MCF 10A (cell line): ENCODE measurements around the gene NELL1. TPM values are rescaled to one million over a fixed set of nuclear protein-coding genes. Genes with fewer than 3 reads are reported as not detected.

Experiments used
- BruUV-seq: library from RNA; stranded (reverse); fragments of 400-500 nt; replicated peaks from 2 replicates; lab custom pipeline; 2021; lab: Mats Ljungman, UMichigan
- CTCF ChIA-PET: fragments of 300-600 bp; sonication (Branson Sonifier 250); formaldehyde crosslinking; extraction: SDS; loops from one replicate; lab custom pipeline; 2021; ENCODE audit warnings: antibody characterized with exemption, inconsistent platforms; lab: Yijun Ruan, JAX
- POLR2A ChIA-PET: fragments of 300-600, 350-650 bp; sonication (Branson Sonifier 250); formaldehyde crosslinking; extraction: SDS; loops from one replicate; lab custom pipeline; 2020; ENCODE audit warnings: antibody characterized with exemption, inconsistent platforms; lab: Yijun Ruan, JAX
- DNase-seq: peaks from one replicate; pipeline ENCODE4 v3.0.0-alpha.2; 2018; ENCODE audit not compliant: unreplicated experiment
- H3K27ac Mint-ChIP-seq: one replicate; pipeline ENCODE4 v1.8.0; 2022; ENCODE audit warnings: mild to moderate bottlenecking, low read depth, mixed read lengths; ENCODE audit not compliant: unreplicated experiment
- H3K27me3 Mint-ChIP-seq: one replicate; pipeline ENCODE4 v1.8.0; 2022; ENCODE audit warnings: mixed read lengths; ENCODE audit not compliant: insufficient read depth, unreplicated experiment
- H3K36me3 Mint-ChIP-seq: one replicate; pipeline ENCODE4 v1.8.0; 2022; ENCODE audit warnings: mild to moderate bottlenecking, moderate library complexity, mixed read lengths; ENCODE audit not compliant: insufficient read depth, unreplicated experiment
- H3K4me1 Mint-ChIP-seq: one replicate; pipeline ENCODE4 v1.8.0; 2022; ENCODE audit warnings: mixed read lengths; ENCODE audit not compliant: insufficient read depth, unreplicated experiment
- H3K4me3 Mint-ChIP-seq: one replicate; pipeline ENCODE4 v1.8.0; 2022; ENCODE audit warnings: mild to moderate bottlenecking, moderate library complexity, mixed read lengths; ENCODE audit not compliant: unreplicated experiment
- H3K9me3 Mint-ChIP-seq: one replicate; pipeline ENCODE4 v1.8.0; 2022; ENCODE audit warnings: mixed read lengths; ENCODE audit not compliant: unreplicated experiment
- intact Hi-C: fragments of 100-400 bp; cut with micrococcal nuclease; formaldehyde crosslinking; loops from 2 replicates; pipeline ENCODE4 v1.14.1; 2022
- total RNA-seq: library from RNA; stranded (reverse); gene quantifications from 2 replicates; pipeline ENCODE4 v1.2.3, GENCODE V29; 2022
- TF ChIP-seq, protein P1 (sequence below): fragments of 200-600 bp; IDR thresholded peaks from one replicate; pipeline ENCODE4 v1.8.0; 2022; ENCODE audit warnings: antibody characterized with exemption, mild to moderate bottlenecking; ENCODE audit not compliant: unreplicated experiment

Gene NELL1
- total RNA-seq, 1 experiment from 2014 or later = not detected

DNA sequence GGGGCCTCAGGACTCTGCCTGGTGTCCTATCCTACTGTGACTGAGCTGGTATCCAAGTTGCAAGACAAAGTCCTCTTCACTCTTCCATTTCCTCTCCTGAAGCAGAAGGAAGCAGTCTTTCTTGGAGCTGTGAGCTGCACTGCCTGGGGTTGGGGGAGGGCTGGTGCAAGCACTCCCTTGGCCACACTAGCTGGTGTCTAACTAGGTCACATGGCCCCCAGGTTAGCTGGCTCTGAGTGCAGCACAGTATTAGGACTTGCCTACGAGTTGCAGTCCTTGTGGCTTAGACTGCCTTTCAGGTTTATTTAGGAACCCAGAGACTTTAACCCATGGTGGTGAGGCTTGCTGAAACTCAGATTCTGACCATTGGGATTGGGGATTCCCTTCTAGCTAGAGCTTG lies 138.9 kb downstream of the NELL1 start:
- POLR2A ChIA-PET = no interaction called here
- H3K27me3 Mint-ChIP-seq = no peaks in the 10 kb centered on the region
- peaks cover 41% of the 10 kb centered on the region for H3K9me3 Mint-ChIP-seq
- intact Hi-C loops = no loop called here
- CTCF ChIA-PET = no interaction called here
- TF ChIP-seq, protein P1, sequence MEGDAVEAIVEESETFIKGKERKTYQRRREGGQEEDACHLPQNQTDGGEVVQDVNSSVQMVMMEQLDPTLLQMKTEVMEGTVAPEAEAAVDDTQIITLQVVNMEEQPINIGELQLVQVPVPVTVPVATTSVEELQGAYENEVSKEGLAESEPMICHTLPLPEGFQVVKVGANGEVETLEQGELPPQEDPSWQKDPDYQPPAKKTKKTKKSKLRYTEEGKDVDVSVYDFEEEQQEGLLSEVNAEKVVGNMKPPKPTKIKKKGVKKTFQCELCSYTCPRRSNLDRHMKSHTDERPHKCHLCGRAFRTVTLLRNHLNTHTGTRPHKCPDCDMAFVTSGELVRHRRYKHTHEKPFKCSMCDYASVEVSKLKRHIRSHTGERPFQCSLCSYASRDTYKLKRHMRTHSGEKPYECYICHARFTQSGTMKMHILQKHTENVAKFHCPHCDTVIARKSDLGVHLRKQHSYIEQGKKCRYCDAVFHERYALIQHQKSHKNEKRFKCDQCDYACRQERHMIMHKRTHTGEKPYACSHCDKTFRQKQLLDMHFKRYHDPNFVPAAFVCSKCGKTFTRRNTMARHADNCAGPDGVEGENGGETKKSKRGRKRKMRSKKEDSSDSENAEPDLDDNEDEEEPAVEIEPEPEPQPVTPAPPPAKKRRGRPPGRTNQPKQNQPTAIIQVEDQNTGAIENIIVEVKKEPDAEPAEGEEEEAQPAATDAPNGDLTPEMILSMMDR = no peak
- no peak for DNase-seq
- H3K27ac Mint-ChIP-seq = no peak overlapping the region
- no peaks in the 10 kb centered on the region for H3K4me1 Mint-ChIP-seq
- H3K4me3 Mint-ChIP-seq = no peak overlapping the region
- no TSS peak for BruUV-seq
- no peaks in the 10 kb centered on the region for H3K36me3 Mint-ChIP-seq

DNA sequence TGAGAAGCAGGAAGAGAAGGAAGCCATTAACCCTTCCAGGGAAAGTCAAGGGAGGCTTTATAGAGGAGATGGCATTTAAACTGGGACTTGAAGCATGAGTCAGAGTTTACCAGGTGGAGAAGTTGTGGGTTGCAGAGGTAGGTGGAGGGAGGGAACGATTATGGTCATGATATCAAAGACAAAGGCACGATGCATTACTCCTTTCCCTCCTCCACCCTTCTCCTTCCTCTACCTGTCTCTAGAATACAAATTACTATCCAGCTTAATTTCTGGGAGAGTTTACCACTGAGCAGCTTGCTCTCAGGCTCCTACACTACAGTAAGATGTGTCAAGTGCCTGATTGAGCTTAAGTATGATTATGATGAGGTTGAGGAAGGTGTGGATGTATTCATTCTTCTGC lies 151.7 kb downstream of the NELL1 start:
- intact Hi-C loops = no loop called here
- BruUV-seq = no TSS peak
- Mint-ChIP-seq H3K36me3 (no peaks in the 10 kb centered on the region), H3K27me3 (no peaks in the 10 kb centered on the region), H3K27ac (no peak overlapping the region), H3K4me3 (no peak overlapping the region), H3K9me3 (peaks cover 35% of the 10 kb centered on the region), H3K4me1 (no peaks in the 10 kb centered on the region)
- no peak for DNase-seq
- ChIA-PET POLR2A (no interaction called here), CTCF (interaction anchor here (0.5 kb wide), 1 partner anchor 422 kb away, joined by 5 read pairs; no protein-coding TSS in a partner anchor)
- TF ChIP-seq, protein P1 = no peak

DNA sequence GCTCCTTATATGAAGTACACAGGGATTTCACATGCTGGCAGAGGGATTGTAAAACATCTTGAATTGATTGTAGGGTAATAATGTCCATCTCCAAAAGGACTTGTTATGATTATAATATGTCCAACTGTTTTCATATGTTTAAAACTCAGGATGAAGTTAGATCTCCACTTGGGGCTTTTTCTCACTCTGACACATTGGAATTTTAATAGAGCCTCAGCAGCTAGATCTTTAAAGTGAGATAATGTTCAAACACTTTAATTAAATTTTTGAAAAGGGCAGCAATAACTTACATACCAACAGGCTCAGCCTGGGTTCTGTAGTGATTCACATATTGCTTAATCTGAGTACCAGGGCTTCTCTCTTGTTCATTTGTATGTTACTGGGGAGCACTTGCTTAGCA lies 152.1 kb downstream of the NELL1 start:
- Mint-ChIP-seq H3K36me3 (no peaks in the 10 kb centered on the region), H3K4me1 (no peaks in the 10 kb centered on the region), H3K9me3 (peaks cover 39% of the 10 kb centered on the region), H3K4me3 (no peak overlapping the region), H3K27ac (no peak overlapping the region), H3K27me3 (no peaks in the 10 kb centered on the region)
- no peak for DNase-seq
- ChIA-PET POLR2A (no interaction called here), CTCF (interaction anchor here (0.5 kb wide), 1 partner anchor 422 kb away, joined by 5 read pairs; no protein-coding TSS in a partner anchor)
- intact Hi-C loops = no loop called here
- TF ChIP-seq, protein P1 = no peak
- no TSS peak for BruUV-seq

DNA sequence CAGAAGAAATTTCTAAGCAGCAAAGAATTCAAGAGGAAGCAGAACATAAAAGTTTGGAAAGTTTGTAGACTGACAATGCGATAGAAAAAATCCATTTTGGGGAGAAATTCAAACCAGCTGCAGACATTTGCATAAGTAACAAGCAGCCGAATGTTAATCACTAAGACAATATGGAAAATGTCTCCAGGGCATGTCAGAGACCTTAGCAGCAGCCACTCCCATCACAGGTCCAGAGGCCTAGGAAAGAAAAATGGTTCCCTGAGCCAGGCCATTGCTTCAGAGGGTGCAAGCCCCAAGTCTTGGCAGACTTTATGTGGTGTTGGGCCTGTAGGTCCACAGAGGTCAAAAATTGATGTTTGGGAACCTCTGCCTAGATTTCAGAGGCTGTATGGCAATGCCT lies 155.4 kb downstream of the NELL1 start:
- Mint-ChIP-seq H3K36me3 (no peaks in the 10 kb centered on the region), H3K4me3 (no peak overlapping the region), H3K4me1 (no peaks in the 10 kb centered on the region), H3K27ac (no peak overlapping the region), H3K9me3 (peaks cover 49% of the 10 kb centered on the region), H3K27me3 (no peaks in the 10 kb centered on the region)
- TF ChIP-seq, protein P1 = no peak
- no TSS peak for BruUV-seq
- DNase-seq = no peak
- intact Hi-C loops = no loop called here
- POLR2A ChIA-PET = interaction anchor here (0.7 kb wide), 1 partner anchor 151 kb away, joined by 3 read pairs; no protein-coding TSS in a partner anchor
- CTCF ChIA-PET = no interaction called here
